ENCODE results near the gene IL33.

- TF ChIP-seq, protein P1, sequence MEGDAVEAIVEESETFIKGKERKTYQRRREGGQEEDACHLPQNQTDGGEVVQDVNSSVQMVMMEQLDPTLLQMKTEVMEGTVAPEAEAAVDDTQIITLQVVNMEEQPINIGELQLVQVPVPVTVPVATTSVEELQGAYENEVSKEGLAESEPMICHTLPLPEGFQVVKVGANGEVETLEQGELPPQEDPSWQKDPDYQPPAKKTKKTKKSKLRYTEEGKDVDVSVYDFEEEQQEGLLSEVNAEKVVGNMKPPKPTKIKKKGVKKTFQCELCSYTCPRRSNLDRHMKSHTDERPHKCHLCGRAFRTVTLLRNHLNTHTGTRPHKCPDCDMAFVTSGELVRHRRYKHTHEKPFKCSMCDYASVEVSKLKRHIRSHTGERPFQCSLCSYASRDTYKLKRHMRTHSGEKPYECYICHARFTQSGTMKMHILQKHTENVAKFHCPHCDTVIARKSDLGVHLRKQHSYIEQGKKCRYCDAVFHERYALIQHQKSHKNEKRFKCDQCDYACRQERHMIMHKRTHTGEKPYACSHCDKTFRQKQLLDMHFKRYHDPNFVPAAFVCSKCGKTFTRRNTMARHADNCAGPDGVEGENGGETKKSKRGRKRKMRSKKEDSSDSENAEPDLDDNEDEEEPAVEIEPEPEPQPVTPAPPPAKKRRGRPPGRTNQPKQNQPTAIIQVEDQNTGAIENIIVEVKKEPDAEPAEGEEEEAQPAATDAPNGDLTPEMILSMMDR (IDR thresholded peaks at IDR 0.05; ENCODE audit: poor library complexity, severe bottlenecking), result no peak
- TF ChIP-seq EP300 (conservative IDR thresholded peaks at IDR 0.05; ENCODE audit: poor library complexity, severe bottlenecking) (no peak), EZH2 (IDR thresholded peaks at IDR 0.05; ENCODE audit: borderline replicate concordance, insufficient read depth, low read length, poor library complexity, severe bottlenecking) (no peak)
Measured at GRCh38 chr9:6301858-6302257, 86.3 kb downstream of the IL33 start.
